ACC112 (cell line): ENCODE data around the gene PLA2G2A.

Experiments
- H2AFZ ChIP-seq: fragments of 200-600 bp; sonication (generic); one replicate; pipeline ENCODE4 v1.6.0; 2017; ENCODE audit warnings: antibody characterized with exemption, low read length; ENCODE audit not compliant: unreplicated experiment
- H3K27ac ChIP-seq: fragments of 200-600 bp; sonication (generic); 2 replicates; pipeline ENCODE4 v1.5.1; 2014; ENCODE audit warnings: low read depth, mild to moderate bottlenecking, antibody characterized with exemption, low read length, moderate library complexity
- H3K27me3 ChIP-seq: fragments of 200-600 bp; sonication (generic); 2 replicates; pipeline ENCODE4 v1.6.1; 2014; ENCODE audit warnings: mild to moderate bottlenecking, antibody characterized with exemption, low read length, moderate library complexity, mixed read lengths; ENCODE audit not compliant: insufficient read depth
- H3K36me3 ChIP-seq: fragments of 200-600 bp; sonication (generic); 2 replicates; pipeline ENCODE4 v1.6.1; 2016; ENCODE audit warnings: mild to moderate bottlenecking, antibody characterized with exemption, low read length, moderate library complexity, mixed read lengths; ENCODE audit not compliant: insufficient read depth
- H3K4me1 ChIP-seq: fragments of 200-600 bp; sonication (generic); one replicate; pipeline ENCODE4 v1.6.1; 2016; ENCODE audit warnings: low read length, mixed read lengths; ENCODE audit not compliant: insufficient read depth, unreplicated experiment, control insufficient read depth
- H3K4me3 ChIP-seq: fragments of 200-600 bp; sonication (generic); 2 replicates; pipeline ENCODE4 v1.5.1; 2014; ENCODE audit warnings: mild to moderate bottlenecking, low read depth, low read length
- H3K79me2 ChIP-seq: fragments of 200-600 bp; sonication (generic); one replicate; pipeline ENCODE4 v1.6.0; 2016; ENCODE audit warnings: low read length; ENCODE audit not compliant: control insufficient read depth, unreplicated experiment, insufficient read depth

Gene PLA2G2A

DNA sequence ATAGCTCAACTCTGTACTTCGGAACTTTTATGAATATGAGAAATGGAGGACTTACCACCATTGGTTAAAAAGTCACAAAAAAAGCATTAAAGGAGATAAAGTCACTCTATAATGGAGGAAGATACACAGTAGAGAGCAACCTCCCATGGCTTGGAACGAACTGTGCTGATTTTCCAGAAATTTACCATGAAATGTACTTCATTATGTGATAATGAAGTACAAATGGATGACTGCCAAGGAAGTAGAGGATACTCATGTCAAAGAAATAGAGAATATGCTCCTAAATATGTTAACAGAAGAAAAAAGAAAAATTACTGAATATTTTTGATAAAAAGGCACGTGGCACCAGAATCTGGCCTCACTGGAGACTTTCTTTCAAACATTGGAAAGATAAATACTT is 32.4 kb downstream of the PLA2G2A start:
- Histone ChIP-seq H3K36me3 (no peaks in the 10 kb centered on the region), H3K27ac (no peak overlapping the region), H3K79me2 (no peaks in the 10 kb centered on the region), H3K4me1 (no peaks in the 10 kb centered on the region), H3K4me3 (no peak overlapping the region), H2AFZ (no peak overlapping the region), H3K27me3 (peaks cover 14% of the 10 kb centered on the region; the same call in 1 of the 2 replicates)

DNA sequence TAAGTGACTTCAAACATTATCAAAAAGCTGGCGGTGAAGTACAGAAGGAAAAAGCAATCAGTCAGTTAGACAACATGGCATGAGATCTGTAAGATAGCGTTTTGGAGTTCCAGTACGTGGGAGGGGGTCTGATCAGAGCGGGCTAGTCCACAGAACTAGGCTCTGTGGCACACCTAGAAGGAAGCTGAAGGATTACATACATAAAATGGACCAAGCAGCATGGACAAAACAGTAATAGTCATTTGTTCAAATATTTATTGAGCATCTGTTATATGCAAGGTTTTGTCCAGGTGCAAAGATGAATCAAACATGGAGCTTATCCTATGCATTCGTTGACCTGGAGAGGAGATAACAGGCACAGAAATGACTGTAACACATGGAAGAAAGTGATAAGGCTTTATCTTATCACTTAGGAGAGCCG is 33.1 kb downstream of the PLA2G2A start:
- Histone ChIP-seq H2AFZ (no peak overlapping the region), H3K27ac (no peak overlapping the region), H3K79me2 (no peaks in the 10 kb centered on the region), H3K4me1 (no peaks in the 10 kb centered on the region), H3K27me3 (peaks cover 18% of the 10 kb centered on the region; the same call in 1 of the 2 replicates), H3K36me3 (no peaks in the 10 kb centered on the region), H3K4me3 (no peak overlapping the region)

DNA sequence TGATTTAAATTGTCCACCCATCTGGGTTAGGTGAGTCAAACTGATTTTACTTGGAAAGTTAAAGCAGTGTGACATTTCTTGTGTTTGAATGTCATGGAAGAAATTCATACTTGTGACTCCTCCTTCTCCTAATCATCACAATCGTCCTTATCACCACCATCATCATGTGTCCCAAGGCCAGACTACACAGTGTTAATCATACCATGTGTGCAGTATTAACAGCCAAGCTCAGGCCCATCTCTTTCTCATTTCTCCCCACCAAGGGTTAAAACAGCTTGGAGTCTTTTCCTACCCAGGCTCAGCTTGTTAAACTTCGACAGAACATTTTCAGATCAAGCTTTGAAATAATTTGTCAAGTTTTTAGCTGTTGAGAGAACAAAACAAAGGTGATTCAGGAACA is 33.5 kb downstream of the PLA2G2A start:
- Histone ChIP-seq H3K4me3 (no peak overlapping the region), H3K36me3 (no peaks in the 10 kb centered on the region), H3K27me3 (peaks cover 21% of the 10 kb centered on the region; the same call in 1 of the 2 replicates), H2AFZ (no peak overlapping the region), H3K79me2 (no peaks in the 10 kb centered on the region), H3K4me1 (no peaks in the 10 kb centered on the region), H3K27ac (no peak overlapping the region)

DNA sequence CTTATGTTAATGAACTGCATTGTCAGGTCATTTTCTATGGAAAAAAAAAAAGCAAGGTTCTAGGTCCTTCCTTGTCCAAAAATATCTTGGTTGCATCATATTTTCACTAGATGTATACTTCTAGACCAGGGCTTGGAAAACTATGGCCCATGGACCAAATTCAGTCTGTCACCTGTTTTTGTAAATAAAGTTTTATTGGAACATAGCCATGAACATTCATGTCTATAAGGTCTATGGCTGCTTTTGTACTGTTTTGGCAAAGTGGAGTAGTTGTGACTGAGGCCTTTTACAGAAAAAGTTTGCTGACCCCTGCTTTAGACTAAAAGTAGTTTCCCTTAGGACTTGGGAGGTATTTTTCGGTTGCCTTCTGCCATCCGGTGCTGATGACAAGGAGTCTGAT is 36.8 kb downstream of the PLA2G2A start:
- no peaks in the 10 kb centered on the region for H3K36me3 ChIP-seq
- H3K4me3 ChIP-seq, result no peak overlapping the region
- no peak overlapping the region for H2AFZ ChIP-seq
- H3K27ac ChIP-seq, result no peak overlapping the region
- H3K79me2 ChIP-seq, result no peaks in the 10 kb centered on the region
- H3K27me3 ChIP-seq, result peaks cover 22% of the 10 kb centered on the region; the same call in 1 of the 2 replicates
- no peaks in the 10 kb centered on the region for H3K4me1 ChIP-seq

DNA sequence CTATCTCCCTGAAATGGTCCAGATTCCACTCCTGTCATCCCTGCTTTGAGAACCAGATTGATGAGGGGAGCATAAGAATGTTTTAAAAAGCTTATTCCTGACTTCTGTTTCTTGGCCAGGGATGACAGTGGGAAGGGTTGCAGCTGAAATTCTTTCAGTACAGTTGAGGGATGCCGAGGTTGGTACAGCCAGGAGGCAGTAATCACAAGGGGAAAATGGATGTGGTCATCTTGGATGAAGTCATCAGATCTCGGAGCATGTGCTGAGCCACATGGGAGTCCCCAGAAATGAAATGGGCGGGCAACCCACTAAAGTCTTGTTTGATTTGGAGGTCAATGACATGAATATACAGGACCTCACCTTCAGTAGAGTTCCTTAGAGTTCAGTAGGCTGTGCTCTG is 37.3 kb downstream of the PLA2G2A start:
- no peak overlapping the region for H3K27ac ChIP-seq
- H3K79me2 ChIP-seq, result no peaks in the 10 kb centered on the region
- H3K27me3 ChIP-seq, result peaks cover 22% of the 10 kb centered on the region; the same call in 1 of the 2 replicates
- no peak overlapping the region for H3K4me3 ChIP-seq
- H3K36me3 ChIP-seq, result no peaks in the 10 kb centered on the region
- no peaks in the 10 kb centered on the region for H3K4me1 ChIP-seq
- H2AFZ ChIP-seq, result no peak overlapping the region

DNA sequence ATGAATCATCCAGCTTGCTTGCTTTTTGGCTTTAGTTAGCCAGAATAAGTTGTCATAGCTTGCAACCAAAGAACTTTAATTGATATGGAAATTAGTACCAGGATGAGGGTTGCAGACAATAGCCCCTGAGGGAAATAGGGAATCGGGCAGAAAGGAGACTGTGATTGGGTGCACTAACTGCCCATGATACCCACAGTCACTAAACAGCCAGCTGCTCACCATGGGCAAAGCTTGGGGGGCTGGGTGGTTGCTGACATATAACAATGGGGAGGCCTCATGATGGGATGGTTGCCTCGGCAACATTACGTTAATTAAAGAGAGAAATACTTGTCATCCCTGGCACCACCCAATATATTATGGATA is 38.2 kb downstream of the PLA2G2A start:
- Histone ChIP-seq H3K4me1 (no peaks in the 10 kb centered on the region), H3K79me2 (no peaks in the 10 kb centered on the region), H3K36me3 (no peaks in the 10 kb centered on the region), H3K4me3 (no peak overlapping the region), H2AFZ (no peak overlapping the region), H3K27ac (no peak overlapping the region), H3K27me3 (peaks cover 19% of the 10 kb centered on the region; the same call in 1 of the 2 replicates)

DNA sequence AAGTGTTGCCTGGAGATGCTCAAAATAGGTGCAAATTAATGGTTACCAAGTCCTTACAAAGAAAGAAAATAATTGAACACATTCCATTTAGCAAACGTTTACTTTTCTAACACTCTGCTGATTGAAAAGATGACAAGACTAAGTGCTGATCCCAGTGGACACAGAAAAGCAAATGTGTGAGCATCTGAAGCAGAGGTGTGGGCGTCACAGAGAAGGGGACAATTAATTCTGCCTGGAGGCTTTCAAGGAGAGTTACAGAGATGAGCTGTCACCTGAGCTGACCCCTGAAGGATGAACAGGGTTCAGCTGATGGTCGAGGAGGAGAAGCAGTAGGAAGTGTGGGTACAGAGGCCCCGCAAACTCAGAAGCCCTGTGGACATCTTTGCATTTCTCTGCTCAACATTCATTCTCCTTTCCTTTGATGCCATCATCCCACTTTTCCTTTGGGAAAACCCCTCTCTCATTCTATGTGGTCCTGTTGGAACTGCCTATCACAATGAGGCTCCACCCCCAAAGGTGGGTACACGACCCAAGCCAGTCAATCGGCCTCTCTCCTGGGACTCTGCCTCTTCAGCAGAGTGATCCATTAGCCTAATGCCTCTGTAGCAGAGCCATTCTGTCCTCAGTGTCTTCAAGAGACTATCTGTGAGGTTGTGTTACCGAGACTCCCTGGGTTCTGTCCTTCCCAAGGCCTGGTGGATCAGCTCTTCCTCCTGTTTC is 38.8 kb downstream of the PLA2G2A start:
- Histone ChIP-seq H2AFZ (no peak overlapping the region), H3K36me3 (no peaks in the 10 kb centered on the region), H3K79me2 (no peaks in the 10 kb centered on the region), H3K4me3 (no peak overlapping the region), H3K4me1 (no peaks in the 10 kb centered on the region), H3K27ac (no peak overlapping the region), H3K27me3 (peaks cover 15% of the 10 kb centered on the region; the same call in 1 of the 2 replicates)

DNA sequence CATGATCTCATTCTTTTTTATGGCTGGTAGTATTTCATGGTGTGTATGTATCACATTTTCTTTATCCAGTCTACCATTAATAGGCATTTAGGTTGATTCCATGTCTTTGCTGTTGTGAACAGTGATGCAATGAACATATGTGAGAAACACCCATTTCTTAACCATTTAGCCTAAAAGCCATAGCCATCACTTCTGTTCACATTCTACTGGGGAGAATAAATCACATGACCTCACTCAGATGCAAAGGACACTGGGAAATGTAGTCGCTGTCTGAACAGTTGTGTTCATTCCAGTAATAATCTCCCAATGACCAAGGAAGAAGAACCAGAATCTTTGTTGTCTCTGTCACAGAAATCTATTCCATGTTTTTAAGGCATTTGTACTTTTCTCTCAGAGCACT is 40.9 kb downstream of the PLA2G2A start:
- no peak overlapping the region for H3K27ac ChIP-seq
- no peak overlapping the region for H2AFZ ChIP-seq
- no peaks in the 10 kb centered on the region for H3K4me1 ChIP-seq
- no peaks in the 10 kb centered on the region for H3K36me3 ChIP-seq
- peaks cover 12% of the 10 kb centered on the region; the same call in 1 of the 2 replicates for H3K27me3 ChIP-seq
- no peak overlapping the region for H3K4me3 ChIP-seq
- no peaks in the 10 kb centered on the region for H3K79me2 ChIP-seq

DNA sequence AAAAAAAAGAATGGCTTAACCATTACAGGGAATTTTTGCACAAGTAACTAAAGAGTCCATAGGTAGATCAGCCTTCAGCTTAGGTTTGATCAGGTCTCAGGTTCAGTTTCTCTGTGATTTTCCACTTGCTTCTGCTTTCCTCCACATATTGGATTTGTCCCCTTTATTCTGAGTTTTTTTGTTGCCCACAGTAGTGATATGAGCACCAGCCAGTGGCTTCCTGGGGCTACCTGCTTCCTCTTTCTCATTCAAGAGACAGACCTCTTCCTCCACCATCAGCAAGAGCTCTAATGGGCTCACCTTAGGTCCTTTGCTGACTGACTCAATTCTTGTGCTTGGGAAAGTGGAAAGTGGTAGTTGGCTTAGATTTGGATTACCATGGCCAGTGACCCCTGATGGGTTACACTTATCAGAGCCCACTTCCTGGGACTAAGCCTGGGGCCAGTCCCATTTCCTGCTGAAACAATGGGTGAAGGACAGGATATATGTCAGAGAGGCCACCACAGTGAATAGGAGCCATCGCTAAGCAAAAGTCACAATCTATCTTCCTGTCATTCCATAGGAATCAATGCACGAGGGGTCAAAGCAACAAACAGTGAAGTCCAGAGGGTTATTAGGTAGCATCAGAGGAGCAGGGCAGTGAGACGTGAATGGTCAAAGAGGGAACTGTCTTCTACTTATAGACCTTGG is 43.2 kb downstream of the PLA2G2A start:
- Histone ChIP-seq H3K4me1 (no peaks in the 10 kb centered on the region), H3K4me3 (no peak overlapping the region), H3K27ac (no peak overlapping the region), H3K79me2 (no peaks in the 10 kb centered on the region), H3K36me3 (no peaks in the 10 kb centered on the region), H2AFZ (no peak overlapping the region), H3K27me3 (peaks cover 7% of the 10 kb centered on the region; the same call in 1 of the 2 replicates)

DNA sequence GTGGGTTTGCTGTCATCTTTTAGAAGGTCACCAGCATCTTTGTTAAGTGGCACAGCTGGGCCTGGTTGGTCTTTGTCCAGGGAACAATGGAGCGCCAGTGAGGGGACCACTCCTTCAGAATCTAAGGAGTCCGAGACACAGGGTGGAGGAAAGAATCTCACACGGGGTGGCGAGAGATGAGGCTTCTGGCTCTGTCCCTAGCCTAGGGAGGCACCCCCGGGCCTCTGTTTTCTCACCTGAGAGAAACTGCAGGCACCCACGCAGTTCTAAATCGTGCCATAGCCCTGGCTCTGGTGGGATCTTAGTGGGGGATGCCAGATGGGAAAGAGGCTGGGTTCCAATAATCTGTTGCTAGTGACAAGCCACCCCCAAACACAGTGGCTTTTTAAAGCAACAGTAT is 45.1 kb downstream of the PLA2G2A start:
- Histone ChIP-seq H3K79me2 (no peaks in the 10 kb centered on the region), H3K27me3 (peaks cover 13% of the 10 kb centered on the region), H3K4me3 (no peak overlapping the region), H2AFZ (no peak overlapping the region), H3K4me1 (no peaks in the 10 kb centered on the region), H3K36me3 (no peaks in the 10 kb centered on the region), H3K27ac (no peak overlapping the region)

DNA sequence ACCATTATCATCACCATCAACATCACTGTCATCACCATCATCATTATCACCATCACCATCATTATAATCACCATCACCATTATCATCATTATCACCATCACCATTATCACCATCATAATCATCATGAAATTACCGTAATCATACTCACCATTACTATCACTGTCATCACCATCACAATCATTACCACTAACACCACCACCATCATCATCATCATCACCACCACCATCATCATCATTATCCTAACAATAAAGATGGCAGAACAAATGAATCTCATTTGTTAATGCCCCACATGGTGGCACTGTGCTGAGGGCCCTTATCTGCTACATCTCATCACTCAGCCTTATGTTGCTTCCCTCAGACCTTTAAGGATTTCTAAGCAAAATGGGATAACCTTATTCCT is 46.6 kb downstream of the PLA2G2A start:
- Histone ChIP-seq H3K4me3 (no peak overlapping the region), H2AFZ (no peak overlapping the region), H3K79me2 (no peaks in the 10 kb centered on the region), H3K4me1 (no peaks in the 10 kb centered on the region), H3K27ac (no peak overlapping the region), H3K36me3 (no peaks in the 10 kb centered on the region), H3K27me3 (peaks cover 19% of the 10 kb centered on the region)
